GM19397 (cell line): ENCODE results near the gene DNAJC1.
"Not testable (repeated sequence)": the region's sequence is repeated elsewhere in the genome, so short reads cannot be mapped to it uniquely, and the experiment has no call there.

Source experiments
- ATAC-seq: cut with Tn5 transposase; IDR thresholded peaks from one replicate; pipeline ENCODE4 v1.9.1; 2021; ENCODE audit warnings: mild to moderate bottlenecking, moderate library complexity; ENCODE audit not compliant: unreplicated experiment

The DNAJC1 gene

DNA sequence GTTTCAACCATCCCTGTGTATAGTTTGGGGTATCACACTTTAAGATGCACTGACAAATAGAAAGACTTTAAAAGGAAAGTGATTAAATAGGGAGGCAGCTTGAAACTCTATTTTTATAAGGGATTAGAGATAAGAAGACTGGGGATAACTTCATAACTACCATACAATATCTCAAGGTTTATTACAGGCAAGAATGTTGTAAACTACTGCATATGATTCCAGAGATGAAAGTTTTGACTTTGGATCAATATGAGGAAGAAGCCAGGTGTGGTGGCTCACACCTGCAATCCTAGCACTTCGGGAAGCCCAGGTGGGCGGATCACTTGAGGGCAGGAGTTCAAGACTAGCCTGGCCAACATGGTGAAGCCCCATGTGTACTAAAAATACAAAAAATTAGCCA lies 96.1 kb downstream of the DNAJC1 start:
- ATAC-seq = no peak

GRCh38 chr10:21904930-21905329 lies 98.6 kb downstream of the DNAJC1 start:
- no peak for ATAC-seq

DNA sequence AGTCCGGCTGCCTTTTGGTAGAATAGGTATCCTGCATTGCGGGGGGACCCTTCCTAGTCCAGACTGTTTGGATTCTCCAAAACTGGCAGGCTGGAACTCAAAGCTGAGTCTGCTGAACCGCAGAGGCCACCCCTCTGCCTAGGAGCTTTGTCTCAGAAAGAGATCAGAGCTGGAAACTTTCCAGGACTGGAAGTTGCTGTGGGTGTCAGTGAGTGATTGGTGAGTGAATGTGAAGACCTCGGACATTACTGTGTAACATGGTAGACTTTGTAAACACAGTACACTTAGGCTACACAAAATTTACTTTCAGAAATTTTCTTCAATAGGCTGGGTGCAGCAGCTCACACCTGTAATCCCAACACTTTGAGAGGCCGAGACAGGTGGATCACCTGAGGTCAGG lies 103.8 kb downstream of the DNAJC1 start:
- no peak for ATAC-seq

- ATAC-seq = no peak
Measured at GRCh38 chr10:21895932-21896331, 107.6 kb downstream of the DNAJC1 start.

- ATAC-seq = no peak
Measured at GRCh38 chr10:21894648-21895342, 108.7 kb downstream of the DNAJC1 start.

GRCh38 chr10:21891439-21891838 lies 112.1 kb downstream of the DNAJC1 start:
- no peak for ATAC-seq

DNA sequence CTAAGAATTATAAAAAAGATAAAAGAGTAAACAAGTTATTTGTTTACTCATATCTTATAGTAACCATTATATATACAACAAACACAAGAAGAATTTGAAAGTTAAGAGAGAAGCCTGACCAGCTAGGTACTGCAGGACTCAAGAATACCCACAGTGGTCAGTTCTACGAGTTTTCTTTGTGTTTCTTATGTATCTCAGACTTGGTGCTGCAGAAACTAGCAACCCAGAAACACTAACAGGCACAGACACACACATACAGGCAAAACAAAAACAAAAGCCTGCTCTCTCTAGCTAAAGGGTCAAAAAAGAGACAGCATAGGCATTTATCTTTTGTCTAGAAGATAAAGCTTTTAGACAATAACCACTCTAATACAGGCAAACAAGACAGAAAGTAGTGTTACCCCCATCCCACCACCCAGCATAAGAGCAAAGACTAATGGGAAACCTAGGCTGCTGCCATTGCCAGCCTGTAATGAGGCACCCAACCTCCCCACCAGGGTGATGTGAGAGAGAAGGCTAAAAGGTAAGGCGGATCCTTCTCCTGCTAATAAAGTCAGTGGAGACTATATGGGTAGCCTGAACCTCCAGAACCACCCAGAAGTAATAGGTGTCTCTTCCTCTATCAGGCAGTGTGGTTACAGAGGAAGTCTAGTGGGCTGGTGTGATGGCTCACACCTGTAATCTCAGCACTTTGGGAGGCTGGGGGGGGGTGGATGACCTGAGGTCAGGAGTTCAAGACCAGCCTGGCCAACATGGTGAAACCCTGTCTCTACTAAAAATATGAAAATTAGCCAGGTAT lies 113.9 kb downstream of the DNAJC1 start:
- ATAC-seq = no peak

- peak; percentile 95 for ATAC-seq
Measured at GRCh38 chr10:21888959-21889358, 114.6 kb downstream of the DNAJC1 start.

GRCh38 chr10:21885940-21886339 lies 117.6 kb downstream of the DNAJC1 start:
- no peak for ATAC-seq

GRCh38 chr10:21873198-21873597 lies 130.3 kb downstream of the DNAJC1 start:
- ATAC-seq = no peak

- not testable (repeated sequence) for ATAC-seq
Measured at GRCh38 chr10:21872771-21873170, 130.8 kb downstream of the DNAJC1 start.

GRCh38 chr10:21870849-21871248 lies 132.7 kb downstream of the DNAJC1 start:
- ATAC-seq = no peak

GRCh38 chr10:21869087-21869486 lies 134.4 kb downstream of the DNAJC1 start:
- ATAC-seq = not testable (repeated sequence)

DNA sequence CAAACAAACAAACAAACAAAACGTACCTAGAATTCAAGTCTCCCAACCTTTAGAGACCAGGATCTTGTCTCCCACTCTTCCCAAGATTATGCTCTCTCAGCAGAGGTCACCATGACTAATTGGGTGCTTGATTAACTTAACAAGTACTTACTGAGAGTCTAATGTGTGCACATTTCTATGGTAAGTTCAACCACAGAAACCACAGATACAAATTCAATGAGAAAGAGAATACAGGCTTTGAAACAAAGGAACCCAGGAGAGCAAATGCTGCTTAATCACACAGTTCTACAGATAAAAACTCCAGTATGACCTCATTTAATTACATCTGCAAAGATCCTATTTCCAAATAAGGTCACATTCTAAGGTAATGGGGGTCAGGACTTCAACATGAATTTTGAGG lies 142.8 kb downstream of the DNAJC1 start:
- ATAC-seq = no peak

GRCh38 chr10:21858455-21858854 lies 145.1 kb downstream of the DNAJC1 start:
- ATAC-seq = no peak

GRCh38 chr10:21849607-21850006 lies 153.9 kb downstream of the DNAJC1 start:
- ATAC-seq = no peak

DNA sequence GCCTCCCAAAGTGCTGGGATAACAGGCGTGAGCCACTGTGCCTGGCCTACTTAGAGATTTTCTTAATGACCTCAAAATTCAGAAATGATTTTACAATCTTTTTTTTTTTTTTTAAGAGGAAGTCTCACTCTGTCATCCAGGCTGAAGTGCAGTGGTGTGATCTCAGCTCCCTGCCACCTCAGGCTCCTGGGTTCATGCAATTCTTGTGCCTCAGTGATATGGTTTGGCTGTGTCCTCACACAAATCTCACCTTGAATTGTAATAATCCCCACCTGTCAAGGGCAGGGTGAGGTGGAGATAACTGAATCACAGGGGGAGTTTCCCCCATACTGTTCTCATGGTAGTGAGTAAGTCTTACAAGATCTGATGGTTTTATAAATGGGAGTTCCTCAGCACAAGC lies 159.9 kb downstream of the DNAJC1 start:
- ATAC-seq = no peak

GRCh38 chr10:21841273-21841672 lies 162.3 kb downstream of the DNAJC1 start:
- not testable (repeated sequence) for ATAC-seq

DNA sequence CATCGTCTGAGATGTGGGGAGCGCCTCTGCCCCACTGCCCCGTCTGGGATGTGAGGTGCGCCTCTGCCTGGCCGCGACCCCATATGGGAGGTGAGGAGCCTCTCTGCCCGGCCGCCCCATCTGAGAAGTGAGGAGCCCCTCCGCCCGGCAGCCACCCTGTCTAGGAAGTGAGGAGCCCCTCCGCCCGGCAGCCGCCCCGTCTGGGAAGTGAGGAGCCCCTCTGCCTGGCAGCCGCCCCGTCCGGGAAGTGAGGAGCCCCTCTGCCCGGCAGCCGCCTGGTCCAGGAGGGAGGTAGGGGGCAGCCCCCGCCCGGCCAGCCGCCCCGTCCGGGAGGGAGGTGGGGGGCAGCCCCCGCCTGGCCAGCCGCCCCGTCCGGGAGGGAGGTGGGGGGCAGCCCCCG lies 166.0 kb downstream of the DNAJC1 start:
- ATAC-seq = not testable (repeated sequence)

DNA sequence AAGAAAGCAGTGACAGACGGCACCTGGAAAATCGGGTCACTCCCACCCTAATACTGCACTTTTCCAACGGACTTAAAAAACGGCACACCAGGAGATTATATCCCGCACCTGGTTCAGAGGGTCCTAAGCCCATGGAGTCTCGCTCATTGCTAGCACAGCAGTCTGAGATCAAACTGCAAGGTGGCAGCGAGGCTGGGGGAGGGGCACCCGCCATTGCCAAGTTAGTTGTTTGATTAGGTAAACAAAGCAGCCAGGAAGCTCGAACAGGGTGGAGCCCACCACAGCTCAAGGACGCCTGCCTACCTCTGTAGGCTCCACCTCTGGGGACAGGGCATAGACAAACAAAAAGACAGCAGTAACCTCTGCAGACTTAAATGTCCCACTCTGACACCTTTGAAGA lies 169.0 kb downstream of the DNAJC1 start:
- ATAC-seq = not testable (repeated sequence)

- ATAC-seq = no peak
Measured at GRCh38 chr10:21832821-21833130, 170.8 kb downstream of the DNAJC1 start.

DNA sequence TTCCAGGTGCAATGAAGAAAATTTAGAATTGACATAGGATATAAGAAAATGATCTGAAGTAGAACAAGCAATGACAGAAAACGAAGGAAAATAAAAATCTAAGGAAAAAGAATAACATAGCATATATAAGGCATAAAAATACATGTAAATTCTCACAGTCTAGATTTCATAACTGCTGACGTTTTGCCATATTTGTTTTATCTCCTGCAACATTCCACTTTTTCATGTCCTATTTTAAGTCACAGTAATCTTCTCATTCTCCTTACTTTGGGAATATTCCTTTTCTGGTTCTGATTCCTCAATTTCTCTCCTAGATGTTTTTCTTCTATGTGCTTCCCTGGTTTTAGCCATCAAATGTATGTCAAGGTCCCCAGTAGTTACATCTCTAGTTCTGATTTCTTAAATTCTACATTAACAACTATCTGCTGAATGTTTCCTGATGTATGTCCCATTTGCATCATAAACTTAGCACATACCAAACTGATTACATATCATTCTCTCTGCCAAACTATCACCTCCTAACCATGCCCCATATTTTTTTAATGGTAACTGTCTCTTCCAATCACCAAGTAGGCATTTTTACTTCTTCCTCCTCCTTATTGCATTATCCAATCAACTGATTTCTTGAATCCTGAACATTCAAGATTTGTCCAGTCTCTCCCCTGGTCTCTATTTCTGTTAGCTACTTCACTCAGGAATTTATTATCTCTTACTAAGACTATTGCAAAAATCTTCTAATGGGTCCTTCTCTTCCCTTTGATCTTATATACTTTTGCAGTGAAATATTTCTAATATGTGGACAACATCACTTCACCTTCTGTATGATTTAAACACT lies 171.3 kb downstream of the DNAJC1 start:
- ATAC-seq = no peak
